ENCODE measurements around the gene FNDC10.

- no peak for TF ChIP-seq POLR2AphosphoS5 (IDR thresholded peaks at IDR 0.05; ENCODE audit: low read depth, low read length)
- TF ChIP-seq POLR2A (IDR thresholded peaks at IDR 0.05; ENCODE audit: low read depth, low read length) = no peak
- no peak for TF ChIP-seq TAF1 (IDR thresholded peaks at IDR 0.05; ENCODE audit: borderline replicate concordance, low read depth, low read length)
These were observed 40.9 kb downstream of the FNDC10 start for GRCh38 chr1:1559066-1559465.
